K562 (cell line): Measurements from ENCODE around the gene C1QTNF2. TPM values are rescaled to one million over a fixed set of nuclear protein-coding genes. Genes with fewer than 3 reads are reported as not detected.

Experiments used
- ATAC-seq: fragments of 200-7000 bp; cut with Tn5 transposase; 3 replicates; pipeline ENCODE4 v1.9.1; 2020; ENCODE audit warnings: moderate library complexity
- BruUV-seq: library from RNA; stranded (reverse); fragments of 400-500 nt; replicated peaks from 2 replicates; lab custom pipeline; 2021; lab: Mats Ljungman, UMichigan
- CTCF ChIA-PET: fragments of 300-600 bp; formaldehyde crosslinking; extraction: SDS; loops from one replicate; lab custom pipeline; 2021; ENCODE audit warnings: low intra/inter-chr PET ratio; lab: Yijun Ruan, JAX
- POLR2A ChIA-PET: fragments of 300-600, 350-650 bp; sonication (Branson Sonifier 250); formaldehyde crosslinking; extraction: SDS; loops from one replicate; lab custom pipeline; 2021; ENCODE audit warnings: antibody characterized with exemption, inconsistent platforms; lab: Yijun Ruan, JAX
- DNase-seq, 4 experiments: peaks; one replicate each; pipeline versions ENCODE4 v3.0.0 to v3.0.0-alpha.2; 2011 to 2018; ENCODE audit warnings: low spot score in 3 of 4, mixed read lengths in 3 of 4; ENCODE audit errors: extremely low read depth in 1 of 4
- FAIRE-seq: peaks from 2 replicates; lab custom pipeline; 2011; peaks lifted over from hg19 to GRCh38; lab: Jason Lieb, UNC
- H2AFZ ChIP-seq: 2 replicates; pipeline ENCODE4 v1.6.0; 2011; ENCODE audit warnings: low read depth, low read length, control low read depth, inconsistent platforms
- H3K27ac ChIP-seq: fragments of 200-600 bp; 3 replicates; pipeline ENCODE4 v1.8.0; 2011; ENCODE audit warnings: low read depth, mild to moderate bottlenecking, control low read depth, inconsistent platforms, low read length, moderate library complexity, mixed read lengths; ENCODE audit errors: extremely low read depth
- H3K27me3 ChIP-seq, 2 experiments: fragments of 300-600 bp in 1 of 2; 2 replicates in 1 of 2; 3 replicates in 1 of 2; pipeline versions ENCODE4 v1.6.0 to v1.8.0; 2011; ENCODE audit warnings: inconsistent platforms in 2 of 2, low read length in 2 of 2, mild to moderate bottlenecking in 1 of 2, mixed read lengths in 1 of 2, moderate library complexity in 1 of 2; ENCODE audit not compliant: control insufficient read depth in 2 of 2, insufficient read depth in 2 of 2
- H3K36me3 ChIP-seq: fragments of 300-600 bp; 3 replicates; pipeline ENCODE4 v1.8.0; 2011; ENCODE audit warnings: mild to moderate bottlenecking, low read length, inconsistent platforms; ENCODE audit not compliant: control insufficient read depth, insufficient read depth
- H3K4me1 ChIP-seq, 2 experiments: fragments of 200-600 bp in 1 of 2; replicated peaks in 1 of 2; 2 replicates in 1 of 2; 3 replicates in 1 of 2; pipeline versions ENCODE4 v1.5.1 to v1.8.0; 2011; ENCODE audit warnings: inconsistent platforms in 2 of 2, low read length in 2 of 2, mild to moderate bottlenecking in 1 of 2, mixed read lengths in 1 of 2, moderate library complexity in 1 of 2; ENCODE audit not compliant: control insufficient read depth in 2 of 2, insufficient read depth in 2 of 2
- H3K4me2 ChIP-seq: 2 replicates; pipeline ENCODE4 v1.6.1; 2011; ENCODE audit warnings: low read length, control low read depth, inconsistent platforms, mixed read lengths; ENCODE audit not compliant: insufficient read depth
- H3K4me3 ChIP-seq: fragments of 200-600 bp; sonication (generic), shearing (Covaris generic); 2 replicates; pipeline ENCODE4 v1.5.1; 2016; ENCODE audit warnings: control low read depth, inconsistent platforms
- H3K79me2 ChIP-seq: fragments of 200-600 bp; 3 replicates; pipeline ENCODE4 v1.8.0; 2011; ENCODE audit warnings: low read length, inconsistent platforms; ENCODE audit not compliant: control insufficient read depth, insufficient read depth
- H3K9ac ChIP-seq, 2 experiments: 2 replicates each; pipeline versions ENCODE4 v1.6.0 to v1.6.1; 2011; ENCODE audit warnings: low read depth in 2 of 2, low read length in 2 of 2, control low read depth in 1 of 2, inconsistent platforms in 1 of 2, mild to moderate bottlenecking in 1 of 2, mixed read lengths in 1 of 2; ENCODE audit not compliant: insufficient read depth in 1 of 2
- H3K9me1 ChIP-seq: one replicate; pipeline ENCODE4 v1.6.0; 2011; ENCODE audit warnings: inconsistent platforms, mild to moderate bottlenecking, low read length, moderate library complexity; ENCODE audit not compliant: control insufficient read depth, insufficient read depth
- H3K9me3 ChIP-seq: replicated peaks from 2 replicates; pipeline ENCODE4 v1.5.1; 2011; ENCODE audit warnings: low read depth, low read length, inconsistent platforms; ENCODE audit not compliant: control insufficient read depth, insufficient read depth
- H4K20me1 ChIP-seq: replicated peaks from 2 replicates; pipeline ENCODE4 v1.6.1; 2011; ENCODE audit warnings: low read length, inconsistent platforms, mixed read lengths; ENCODE audit not compliant: control insufficient read depth, insufficient read depth
- E2F6 ChIP-seq, 2 experiments: IDR thresholded peaks; 2 replicates each; pipeline ENCODE4 v1.6.1; 2011; ENCODE audit warnings: borderline replicate concordance in 1 of 2, control low read depth in 1 of 2, low read depth in 1 of 2, low read length in 1 of 2, mild to moderate bottlenecking in 1 of 2, mixed read lengths in 1 of 2, moderate library complexity in 1 of 2; ENCODE audit not compliant: insufficient read depth in 1 of 2, insufficient read length in 1 of 2, poor library complexity in 1 of 2, severe bottlenecking in 1 of 2; ENCODE audit errors: extremely low read depth in 1 of 2
- HDAC3 ChIP-seq: fragments of 450-650 bp; IDR thresholded peaks from 2 replicates; pipeline ENCODE4 v1.6.1; 2018; ENCODE audit warnings: borderline replicate concordance, mild to moderate bottlenecking, moderate library complexity; ENCODE audit not compliant: partially characterized antibody
- IFI16 ChIP-seq: fragments of 250-450 bp; sonication (Bioruptor Pico); IDR thresholded peaks from 2 replicates; pipeline ENCODE4 v2.1.2; 2022; ENCODE audit warnings: mild to moderate bottlenecking, inconsistent platforms
- ILF3 ChIP-seq: fragments of 450-650 bp; IDR thresholded peaks from 2 replicates; pipeline ENCODE4 v1.6.1; 2018; ENCODE audit warnings: antibody characterized with exemption, mild to moderate bottlenecking, moderate library complexity, borderline replicate concordance
- MED1 ChIP-seq: sonication (generic); formaldehyde crosslinking; IDR thresholded peaks from 2 replicates; pipeline ENCODE4 v1.8.1; 2023; ENCODE audit warnings: missing genetic modification reagents, borderline replicate concordance
- PTRF ChIP-seq: fragments of 450-650 bp; IDR thresholded peaks from 2 replicates; pipeline ENCODE4 v1.6.1; 2016; ENCODE audit warnings: mild to moderate bottlenecking, missing genetic modification characterization, missing compliant biosample characterization
- RBM15 ChIP-seq: fragments of 200-400 bp; formaldehyde crosslinking; IDR thresholded peaks from 2 replicates; pipeline ENCODE4 v1.6.1; 2018; ENCODE audit warnings: mild to moderate bottlenecking, low read length, moderate library complexity; ENCODE audit not compliant: insufficient read depth
- ZBED1 ChIP-seq: IDR thresholded peaks from 2 replicates; pipeline ENCODE4 v1.6.1; 2014
- ZBTB49 ChIP-seq: sonication (generic); formaldehyde crosslinking; IDR thresholded peaks from 2 replicates; pipeline ENCODE4 v1.8.0; 2022; ENCODE audit warnings: missing genetic modification reagents, mild to moderate bottlenecking, borderline replicate concordance
- ZNF316 ChIP-seq: fragments of 450-650 bp; IDR thresholded peaks from 2 replicates; pipeline ENCODE4 v1.6.1; 2016
- WGBS: fragments of 100-300 bp; shearing (Covaris generic); methylation state at CpG from one replicate; pipeline ENCODE4 v1.1.6; 2016; ENCODE audit warnings: low coverage, mixed read lengths; ENCODE audit not compliant: insufficient coverage; ENCODE audit errors: missing lambda C conversion rate; 5-methylcytosine and 5-hydroxymethylcytosine counted together
- in situ Hi-C: fragments of 300-500 bp; cut with MboI; formaldehyde crosslinking; loops from 4 replicates; pipeline ENCODE4 v1.15.0; 2018; ENCODE audit warnings: inconsistent platforms, mixed read lengths
- intact Hi-C: fragments of 100-400 bp; cut with micrococcal nuclease; formaldehyde crosslinking; loops from 2 replicates; pipeline ENCODE4 v1.14.2; 2022
- polyA plus RNA-seq, 8 experiments: library from polyadenylated mRNA; depleted of rRNA in 4 of 8; stranded (reverse) in 5 of 8; unstranded in 3 of 8; fragments of >200 nt; fragmentation: Nextera tagmentation in 2 of 8; fragmentation: Illumina TruSeq in 1 of 8; extraction: Ambion mirVana in 2 of 8; extraction: Trizol in 1 of 8; gene quantifications; 2 replicates each; pipeline versions ENCODE4 v1.2.1 to v1.2.3, GENCODE V29; 2011 to 2014; ENCODE audit warnings: inconsistent platforms in 1 of 8, missing spikeins in 1 of 8
- total RNA-seq, 7 experiments: library from RNA; depleted of rRNA in 6 of 7; stranded (reverse); fragments of >200 nt in 6 of 7; fragmentation: Illumina TruSeq in 2 of 7; extraction: Trizol in 2 of 7; gene quantifications; 2 replicates each; pipeline versions ENCODE4 v1.2.1 to v1.2.3, GENCODE V29; 2011 to 2021; ENCODE audit warnings: low replicate concordance in 1 of 7

C1QTNF2 gene
- total and polyA plus RNA-seq, 9 of the 15 experiments (the other 6 are each of a cell fraction or from before 2014, with no cell fraction given): not detected

GRCh38 chr5:160359242-160359641, 11.2 kb downstream of the C1QTNF2 start:
- H3K4me2 ChIP-seq: no peak overlapping the region
- H3K4me3 ChIP-seq: no peak overlapping the region
- TF ChIP-seq HDAC3 (no peak), ZNF316 (0 out of 2 replicates have a peak, but pooled peaks have one; percentile 23)
- TF ChIP-seq, all 486 proteins: peak for 1
- Histone ChIP-seq H3K36me3 (no peaks in the 10 kb centered on the region), H3K9me1 (no peaks in the 10 kb centered on the region), H3K27ac (no peak overlapping the region), H3K4me1 (peaks cover 4 to 13% of the 10 kb centered on the region in 2 experiments; a peak in 4 of 5 replicates), H4K20me1 (no peaks in the 10 kb centered on the region; the same call in 1 of the 2 replicates), H3K9me3 (no peaks in the 10 kb centered on the region), H3K27me3 (peaks cover 0 to 39% of the 10 kb centered on the region in 2 experiments), H3K79me2 (no peaks in the 10 kb centered on the region), H2AFZ (no peak overlapping the region), H3K9ac (no peak overlapping the region)
- in situ Hi-C loops: no loop called here
- FAIRE-seq (no peak), ATAC-seq (no peak), DNase-seq (no peak)
- WGBS: 0% methylated on average over 1 of the region's 1 CpG
- intact Hi-C loops: no loop called here
- ChIA-PET CTCF (no interaction called here), POLR2A (no interaction called here)
- BruUV-seq: no TSS peak

- Histone ChIP-seq H3K36me3 (no peaks in the 10 kb centered on the region), H3K27ac (no peak overlapping the region), H3K4me2 (no peak overlapping the region), H2AFZ (no peak overlapping the region), H3K27me3 (peaks cover 0 to 46% of the 10 kb centered on the region in 2 experiments; a peak in 4 of 5 replicates), H3K4me3 (no peak overlapping the region), H3K4me1 (peaks cover 0 to 6% of the 10 kb centered on the region in 2 experiments; a peak in 4 of 5 replicates), H3K79me2 (no peaks in the 10 kb centered on the region), H3K9me1 (no peaks in the 10 kb centered on the region), H3K9me3 (no peaks in the 10 kb centered on the region), H4K20me1 (no peaks in the 10 kb centered on the region; the same call in 1 of the 2 replicates), H3K9ac (no peak overlapping the region)
- 3% methylated on average over 5 of the region's 7 CpGs for WGBS
- DNase-seq: no peak
- ATAC-seq: no peak
- intact Hi-C loops (no loop called here), in situ Hi-C loops (no loop called here)
- no TSS peak for BruUV-seq
- FAIRE-seq: no peak
- CTCF ChIA-PET: no interaction called here
- POLR2A ChIA-PET: no interaction called here
- no peak for TF ChIP-seq MED1 (CRISPR knock-in tag)
- no peak for TF ChIP-seq RBM15
- TF ChIP-seq ZBTB49 (CRISPR knock-in tag): no peak
- no peak for TF ChIP-seq PTRF (tag)
- TF ChIP-seq IFI16 (CRISPR knock-in tag): no peak
- no peak for TF ChIP-seq ZBED1
- TF ChIP-seq E2F6 (IDR thresholded peaks at IDR 0.05; ENCODE audit: borderline replicate concordance in 1 of 2, extremely low read depth in 1 of 2, insufficient read depth in 1 of 2, insufficient read length in 1 of 2, low read depth in 1 of 2, low read length in 1 of 2, poor library complexity in 1 of 2, severe bottlenecking in 1 of 2): no peak
- no peak for TF ChIP-seq ILF3
These were observed 12.5 kb downstream of the C1QTNF2 start for GRCh38 chr5:160357861-160358411.
